Measurements from ENCODE around the gene TRIM14. TPM values are rescaled to one million over a fixed set of nuclear protein-coding genes. Genes with fewer than 3 reads are reported as not detected.
A peak's percentile ranks its signal among the peaks of the same experiment; 100 is the strongest.

TRIM14 gene, protein sequence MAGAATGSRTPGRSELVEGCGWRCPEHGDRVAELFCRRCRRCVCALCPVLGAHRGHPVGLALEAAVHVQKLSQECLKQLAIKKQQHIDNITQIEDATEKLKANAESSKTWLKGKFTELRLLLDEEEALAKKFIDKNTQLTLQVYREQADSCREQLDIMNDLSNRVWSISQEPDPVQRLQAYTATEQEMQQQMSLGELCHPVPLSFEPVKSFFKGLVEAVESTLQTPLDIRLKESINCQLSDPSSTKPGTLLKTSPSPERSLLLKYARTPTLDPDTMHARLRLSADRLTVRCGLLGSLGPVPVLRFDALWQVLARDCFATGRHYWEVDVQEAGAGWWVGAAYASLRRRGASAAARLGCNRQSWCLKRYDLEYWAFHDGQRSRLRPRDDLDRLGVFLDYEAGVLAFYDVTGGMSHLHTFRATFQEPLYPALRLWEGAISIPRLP
- polyA plus RNA-seq (2012; ENCODE audit: low read depth, missing spikeins) = 20.0 TPM

DNA sequence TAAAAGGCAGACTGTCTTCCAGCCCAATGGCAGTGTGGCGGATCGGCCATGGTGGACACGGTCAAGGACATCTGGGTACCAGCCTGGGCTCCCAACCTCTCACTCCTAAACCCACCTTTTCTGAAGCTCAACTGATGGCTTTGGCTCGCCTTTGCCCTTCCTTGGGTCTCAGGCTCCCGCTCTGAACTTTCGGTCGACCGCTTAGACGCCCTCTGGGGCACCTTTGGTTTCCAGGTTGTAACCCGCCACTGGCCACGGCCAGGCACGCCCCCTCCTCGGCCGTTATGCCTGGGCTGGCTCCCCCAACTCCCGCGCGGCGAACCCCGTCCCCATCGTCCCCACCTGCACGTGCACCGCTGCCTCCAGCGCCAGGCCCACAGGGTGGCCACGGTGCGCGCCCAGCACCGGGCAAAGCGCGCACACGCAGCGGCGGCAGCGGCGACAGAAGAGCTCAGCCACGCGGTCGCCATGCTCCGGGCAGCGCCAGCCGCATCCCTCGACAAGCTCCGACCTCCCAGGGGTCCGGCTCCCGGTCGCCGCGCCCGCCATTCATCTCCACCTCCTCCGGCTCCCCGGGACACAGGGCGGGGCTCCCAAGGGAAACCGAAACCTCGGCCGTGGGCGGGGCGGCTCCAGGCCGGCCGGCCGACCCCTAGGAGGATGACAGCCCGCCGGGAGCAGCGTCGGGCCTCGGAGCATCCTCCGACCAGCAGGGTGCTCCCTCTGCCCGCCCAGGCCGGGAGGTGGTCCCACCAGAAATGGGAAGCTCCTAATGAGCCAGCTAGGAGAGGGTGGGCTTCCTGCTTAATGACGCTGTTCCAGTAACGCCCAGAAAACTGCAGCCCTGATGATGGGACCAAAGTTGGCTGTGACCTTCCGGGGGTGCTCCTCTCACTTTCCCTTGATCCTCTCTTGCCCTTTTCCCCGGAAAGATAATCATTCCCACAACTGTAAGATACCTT lies at the start of gene TRIM14:
Gene TRIM14, minus strand, starts transcription at position 583 of the 962 bp plus-strand sequence. Its CDS starts 34 bp downstream, at position 549.
- DNase-seq (ENCODE audit: insufficient read length, low spot score) (peak; percentile 65), FAIRE-seq (peak; percentile 90)
- TF ChIP-seq POU2F2 (IDR thresholded peaks at IDR 0.05; ENCODE audit: low read depth, low read length) (no peak), POLR2AphosphoS5 (IDR thresholded peaks at IDR 0.05; ENCODE audit: low read depth, low read length) (no peak), POLR2A (IDR thresholded peaks at IDR 0.05; ENCODE audit: low read depth, low read length) (0 out of 2 replicates have a peak, but pooled peaks have one; percentile 13), PAX5 (IDR thresholded peaks at IDR 0.05; ENCODE audit: insufficient read depth, low read length, severe bottlenecking) (peak; percentile 19), TAF1 (IDR thresholded peaks at IDR 0.05; ENCODE audit: low read depth, low read length) (peak; percentile 58)

DNA sequence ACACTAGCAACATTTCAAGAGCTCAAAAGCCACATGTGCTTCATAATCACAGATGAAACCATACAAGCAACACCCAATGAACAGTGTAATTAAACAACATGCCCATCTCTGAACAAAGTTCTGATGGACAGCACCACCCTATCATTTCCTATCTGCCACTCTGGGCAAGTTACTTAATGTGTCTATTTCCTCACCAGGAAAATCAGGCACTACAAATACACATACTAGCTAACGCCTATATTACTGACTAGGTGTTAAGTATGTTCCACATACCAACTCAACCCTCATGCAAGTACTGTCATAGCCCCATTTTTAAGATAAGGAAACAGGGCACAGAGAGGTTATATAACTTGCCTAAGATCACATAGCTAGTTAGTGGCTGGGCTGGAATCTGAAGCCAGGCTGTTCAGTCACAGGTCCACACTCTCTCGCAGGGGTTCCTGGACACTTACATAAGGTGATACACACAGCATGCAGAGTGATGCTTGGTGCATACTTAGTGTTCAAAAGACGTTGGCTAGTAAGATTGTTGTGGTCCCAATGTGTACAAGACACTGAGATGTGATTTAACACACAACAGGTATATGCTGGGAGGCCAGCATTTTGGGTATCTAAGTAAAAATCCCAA lies 49.2 kb upstream of the TRIM14 start:
- FAIRE-seq = peak; percentile 5
- DNase-seq (ENCODE audit: insufficient read length, low spot score) = no peak
- TF ChIP-seq TAF1 (IDR thresholded peaks at IDR 0.05; ENCODE audit: low read depth, low read length) (no peak), PAX5 (IDR thresholded peaks at IDR 0.05; ENCODE audit: insufficient read depth, low read length, severe bottlenecking) (no peak), POLR2A (IDR thresholded peaks at IDR 0.05; ENCODE audit: low read depth, low read length) (no peak), SPI1 (IDR thresholded peaks at IDR 0.05; ENCODE audit: low read depth, low read length) (no peak), POU2F2 (IDR thresholded peaks at IDR 0.05; ENCODE audit: low read depth, low read length) (no peak), POLR2AphosphoS5 (IDR thresholded peaks at IDR 0.05; ENCODE audit: low read depth, low read length) (no peak)

DNA sequence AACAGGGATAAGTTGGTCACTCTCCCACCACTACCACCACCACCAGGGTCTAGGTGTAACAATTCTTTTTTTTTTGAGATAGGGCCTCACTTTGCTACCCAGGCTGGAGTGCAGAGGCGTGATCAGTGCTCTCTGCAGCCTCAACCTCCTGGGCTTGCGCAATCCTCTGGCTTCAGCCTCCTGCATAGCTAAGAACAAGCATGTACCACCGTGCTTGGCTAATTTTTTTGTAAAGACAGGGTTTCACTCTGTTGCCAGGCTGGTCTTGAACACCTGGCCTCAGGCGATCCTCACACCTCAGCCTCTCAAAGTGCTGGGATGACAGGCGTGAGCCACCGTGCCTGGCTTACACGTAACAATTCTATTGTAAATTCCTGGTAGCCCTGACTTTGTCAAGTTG lies 45.9 kb upstream of the TRIM14 start:
- TF ChIP-seq POLR2AphosphoS5 (IDR thresholded peaks at IDR 0.05; ENCODE audit: low read depth, low read length) = no peak
- TF ChIP-seq TAF1 (IDR thresholded peaks at IDR 0.05; ENCODE audit: low read depth, low read length) = no peak
- no peak for TF ChIP-seq PAX5 (IDR thresholded peaks at IDR 0.05; ENCODE audit: insufficient read depth, low read length, severe bottlenecking)
- no peak for TF ChIP-seq POU2F2 (IDR thresholded peaks at IDR 0.05; ENCODE audit: low read depth, low read length)
- no peak for TF ChIP-seq SPI1 (IDR thresholded peaks at IDR 0.05; ENCODE audit: low read depth, low read length)
- no peak for TF ChIP-seq POLR2A (IDR thresholded peaks at IDR 0.05; ENCODE audit: low read depth, low read length)
- FAIRE-seq = no peak

DNA sequence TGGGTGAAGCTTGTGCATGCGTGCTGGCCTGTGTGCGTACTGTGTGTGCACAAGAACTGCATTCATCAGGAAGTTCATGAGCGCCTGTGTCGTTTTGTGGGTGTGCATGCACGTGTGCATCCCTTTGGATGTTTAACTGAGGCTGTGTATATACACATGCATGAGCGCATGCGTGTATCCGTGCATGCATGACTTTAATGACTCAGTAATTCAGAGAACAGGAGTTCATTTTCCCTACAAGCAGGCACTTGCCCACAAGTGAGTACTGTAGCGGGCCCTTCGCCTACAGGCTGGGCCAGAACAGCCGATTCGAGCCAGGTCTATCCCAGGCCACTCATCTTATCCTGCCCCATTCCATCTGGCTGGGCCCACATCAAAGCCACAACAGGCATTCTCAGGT lies 43.6 kb upstream of the TRIM14 start:
- TF ChIP-seq POLR2A (IDR thresholded peaks at IDR 0.05; ENCODE audit: low read depth, low read length) (no peak), POLR2AphosphoS5 (IDR thresholded peaks at IDR 0.05; ENCODE audit: low read depth, low read length) (no peak), POU2F2 (IDR thresholded peaks at IDR 0.05; ENCODE audit: low read depth, low read length) (no peak)
- DNase-seq (ENCODE audit: insufficient read length, low spot score) = no peak
- no peak for FAIRE-seq

More for the DNA sequence above, 45.9 kb upstream of the TRIM14 start:
- DNase-seq (ENCODE audit: insufficient read length, low spot score) = no peak

DNA sequence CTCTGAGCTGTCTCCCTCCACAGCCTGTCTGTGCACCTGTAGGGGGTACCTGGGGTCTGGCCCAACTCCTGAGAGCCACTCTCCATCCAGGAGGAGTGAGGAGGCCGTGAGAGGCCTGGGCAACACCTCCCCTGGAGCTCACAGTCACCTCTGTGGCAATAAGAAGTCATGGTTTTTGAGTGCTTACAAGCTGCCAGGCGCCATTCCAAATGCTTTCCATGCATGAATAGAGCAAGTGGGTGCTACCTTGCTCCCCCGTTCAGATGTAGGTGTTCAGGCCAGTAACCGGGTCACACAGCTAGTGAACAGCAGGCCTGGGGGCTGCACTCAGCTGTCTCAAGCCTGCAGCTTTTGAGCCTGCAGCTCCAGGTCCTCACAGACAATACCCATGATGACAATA lies 42.8 kb upstream of the TRIM14 start:
- TF ChIP-seq POU2F2 (IDR thresholded peaks at IDR 0.05; ENCODE audit: low read depth, low read length) (no peak), POLR2A (IDR thresholded peaks at IDR 0.05; ENCODE audit: low read depth, low read length) (no peak), POLR2AphosphoS5 (IDR thresholded peaks at IDR 0.05; ENCODE audit: low read depth, low read length) (no peak), TAF1 (IDR thresholded peaks at IDR 0.05; ENCODE audit: low read depth, low read length) (no peak), PAX5 (IDR thresholded peaks at IDR 0.05; ENCODE audit: insufficient read depth, low read length, severe bottlenecking) (no peak), SPI1 (IDR thresholded peaks at IDR 0.05; ENCODE audit: low read depth, low read length) (no peak)
- FAIRE-seq = no peak
- no peak for DNase-seq (ENCODE audit: insufficient read length, low spot score)

DNA sequence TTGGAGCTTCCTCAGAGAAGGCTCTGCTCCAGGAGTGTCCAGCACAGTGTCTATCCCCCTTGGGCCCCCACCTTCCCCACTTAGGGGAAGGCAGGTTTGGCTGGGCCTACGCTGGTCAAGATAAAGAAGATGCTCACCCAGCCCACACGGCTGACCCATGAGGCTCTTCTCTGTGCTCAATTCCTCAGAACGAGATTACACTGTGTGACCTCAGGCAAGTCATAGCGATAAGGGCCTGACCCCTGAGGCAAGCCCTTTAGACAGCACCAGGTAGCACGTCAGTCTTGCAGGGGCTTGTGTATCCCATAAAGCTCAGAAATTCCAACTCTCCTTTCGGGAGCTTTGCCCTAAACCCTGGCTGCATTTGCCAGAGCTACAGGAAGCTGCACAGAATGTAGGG lies 40.8 kb upstream of the TRIM14 start:
- TF ChIP-seq POU2F2 (IDR thresholded peaks at IDR 0.05; ENCODE audit: low read depth, low read length) (no peak), SPI1 (IDR thresholded peaks at IDR 0.05; ENCODE audit: low read depth, low read length) (no peak), TAF1 (IDR thresholded peaks at IDR 0.05; ENCODE audit: low read depth, low read length) (no peak), PAX5 (IDR thresholded peaks at IDR 0.05; ENCODE audit: insufficient read depth, low read length, severe bottlenecking) (no peak), POLR2AphosphoS5 (IDR thresholded peaks at IDR 0.05; ENCODE audit: low read depth, low read length) (no peak), POLR2A (IDR thresholded peaks at IDR 0.05; ENCODE audit: low read depth, low read length) (no peak)
- FAIRE-seq (no peak), DNase-seq (ENCODE audit: insufficient read length, low spot score) (no peak)

DNA sequence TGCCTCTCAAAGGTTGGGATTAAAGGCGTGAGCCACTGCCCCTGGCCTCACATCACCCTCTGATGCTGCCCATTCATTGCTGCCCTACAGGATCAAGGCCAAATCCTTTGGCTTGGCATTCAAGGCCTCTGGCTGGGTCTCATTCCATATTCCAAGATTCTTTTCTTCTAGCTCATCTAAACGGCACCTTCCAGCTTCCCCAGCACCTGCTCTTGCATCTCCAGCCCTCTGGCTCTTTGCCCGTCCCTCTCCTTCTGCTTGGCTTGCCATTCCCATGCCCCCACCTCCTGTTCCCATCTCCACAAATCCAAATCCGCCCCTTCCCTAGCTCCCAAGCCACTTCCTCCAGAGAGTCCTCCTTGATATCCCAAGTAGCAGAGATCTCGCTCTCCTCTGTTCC lies 40.3 kb upstream of the TRIM14 start:
- DNase-seq (ENCODE audit: insufficient read length, low spot score) (no peak), FAIRE-seq (no peak)
- TF ChIP-seq PAX5 (IDR thresholded peaks at IDR 0.05; ENCODE audit: insufficient read depth, low read length, severe bottlenecking) (no peak), POU2F2 (IDR thresholded peaks at IDR 0.05; ENCODE audit: low read depth, low read length) (no peak), POLR2AphosphoS5 (IDR thresholded peaks at IDR 0.05; ENCODE audit: low read depth, low read length) (no peak), SPI1 (IDR thresholded peaks at IDR 0.05; ENCODE audit: low read depth, low read length) (no peak), TAF1 (IDR thresholded peaks at IDR 0.05; ENCODE audit: low read depth, low read length) (no peak), POLR2A (IDR thresholded peaks at IDR 0.05; ENCODE audit: low read depth, low read length) (no peak)

DNA sequence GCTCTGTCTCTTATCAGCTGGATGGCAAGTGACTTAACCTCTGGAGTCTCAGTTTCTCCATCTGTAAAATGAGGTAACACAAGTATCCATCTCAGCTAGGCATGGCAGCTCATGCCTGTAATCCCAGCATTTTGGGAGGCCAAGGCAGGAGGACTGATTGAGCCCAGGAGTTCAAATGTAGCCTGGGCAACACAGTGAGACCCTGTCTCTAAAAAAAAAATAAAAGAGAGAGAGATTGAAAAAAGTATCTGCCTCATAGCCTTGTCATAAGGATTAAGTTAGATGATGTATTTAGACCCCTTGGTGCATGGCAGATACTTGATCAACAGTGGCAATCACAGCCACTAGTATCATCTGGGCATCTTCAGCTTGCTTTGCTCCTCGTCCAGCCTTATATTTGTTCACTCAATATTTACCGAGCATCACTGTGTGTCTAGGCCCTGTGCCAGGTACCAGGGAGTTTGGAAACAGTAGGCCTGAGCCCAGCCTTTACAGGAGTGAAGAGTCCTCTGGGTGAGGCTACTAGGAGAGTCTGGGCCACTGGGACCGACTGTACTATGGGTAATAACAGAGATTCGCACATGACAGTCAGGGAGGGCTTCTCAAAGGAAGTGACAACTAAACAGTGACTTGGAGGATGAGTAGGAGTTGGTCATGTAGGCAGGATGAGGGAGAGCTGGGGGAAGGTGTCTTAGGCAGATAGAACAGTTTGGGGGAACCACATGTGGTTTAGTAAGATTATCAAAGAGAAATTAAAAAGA lies 39.2 kb upstream of the TRIM14 start:
- DNase-seq (ENCODE audit: insufficient read length, low spot score) = no peak
- no peak for FAIRE-seq
- TF ChIP-seq PAX5 (IDR thresholded peaks at IDR 0.05; ENCODE audit: insufficient read depth, low read length, severe bottlenecking) (no peak), POLR2AphosphoS5 (IDR thresholded peaks at IDR 0.05; ENCODE audit: low read depth, low read length) (no peak), POLR2A (IDR thresholded peaks at IDR 0.05; ENCODE audit: low read depth, low read length) (no peak), POU2F2 (IDR thresholded peaks at IDR 0.05; ENCODE audit: low read depth, low read length) (no peak), SPI1 (IDR thresholded peaks at IDR 0.05; ENCODE audit: low read depth, low read length) (no peak), TAF1 (IDR thresholded peaks at IDR 0.05; ENCODE audit: low read depth, low read length) (no peak)

All from GM12891 (cell line).